HL-60 (cell line): ENCODE data around the gene SDK1.

Experiments used
- POLR2AphosphoS5 ChIP-seq: IDR thresholded peaks from 2 replicates; pipeline ENCODE4 v1.6.1; 2012; ENCODE audit warnings: low read depth
- TF ChIP-seq, protein P1 (sequence below): IDR thresholded peaks from one replicate; pipeline ENCODE4 v1.5.1; 2011; ENCODE audit warnings: low read length, control low read depth, inconsistent platforms; ENCODE audit not compliant: insufficient read depth

DNA sequence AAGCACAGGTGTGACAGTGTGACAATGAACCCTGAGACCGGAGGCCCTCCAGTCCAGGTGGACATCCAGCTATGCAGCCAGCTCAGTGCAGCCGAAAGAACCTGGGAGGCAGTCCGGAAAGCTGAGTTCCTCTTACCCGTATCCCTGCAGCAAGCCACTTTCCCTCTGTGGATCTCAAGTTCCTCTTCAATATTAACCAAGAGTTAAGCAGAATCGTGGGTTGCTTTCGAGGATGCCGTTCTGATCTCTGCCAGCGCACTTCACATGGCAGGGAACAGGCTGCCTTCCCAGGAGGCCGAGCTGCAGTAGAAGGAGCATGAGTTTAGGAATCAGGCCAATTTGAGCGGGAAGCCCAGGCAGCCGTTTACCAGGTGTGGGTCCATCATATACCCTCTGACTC is 591.6 kb downstream of the SDK1 start:
- no peak for TF ChIP-seq POLR2AphosphoS5
- TF ChIP-seq, protein P1, sequence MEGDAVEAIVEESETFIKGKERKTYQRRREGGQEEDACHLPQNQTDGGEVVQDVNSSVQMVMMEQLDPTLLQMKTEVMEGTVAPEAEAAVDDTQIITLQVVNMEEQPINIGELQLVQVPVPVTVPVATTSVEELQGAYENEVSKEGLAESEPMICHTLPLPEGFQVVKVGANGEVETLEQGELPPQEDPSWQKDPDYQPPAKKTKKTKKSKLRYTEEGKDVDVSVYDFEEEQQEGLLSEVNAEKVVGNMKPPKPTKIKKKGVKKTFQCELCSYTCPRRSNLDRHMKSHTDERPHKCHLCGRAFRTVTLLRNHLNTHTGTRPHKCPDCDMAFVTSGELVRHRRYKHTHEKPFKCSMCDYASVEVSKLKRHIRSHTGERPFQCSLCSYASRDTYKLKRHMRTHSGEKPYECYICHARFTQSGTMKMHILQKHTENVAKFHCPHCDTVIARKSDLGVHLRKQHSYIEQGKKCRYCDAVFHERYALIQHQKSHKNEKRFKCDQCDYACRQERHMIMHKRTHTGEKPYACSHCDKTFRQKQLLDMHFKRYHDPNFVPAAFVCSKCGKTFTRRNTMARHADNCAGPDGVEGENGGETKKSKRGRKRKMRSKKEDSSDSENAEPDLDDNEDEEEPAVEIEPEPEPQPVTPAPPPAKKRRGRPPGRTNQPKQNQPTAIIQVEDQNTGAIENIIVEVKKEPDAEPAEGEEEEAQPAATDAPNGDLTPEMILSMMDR = no peak
